ACC112 (cell line): ENCODE measurements around the gene CXCL16.

Source experiments
- H2AFZ ChIP-seq: fragments of 200-600 bp; sonication (generic); one replicate; pipeline ENCODE4 v1.6.0; 2017; ENCODE audit warnings: antibody characterized with exemption, low read length; ENCODE audit not compliant: unreplicated experiment
- H3K27ac ChIP-seq: fragments of 200-600 bp; sonication (generic); 2 replicates; pipeline ENCODE4 v1.5.1; 2014; ENCODE audit warnings: low read depth, mild to moderate bottlenecking, antibody characterized with exemption, low read length, moderate library complexity
- H3K27me3 ChIP-seq: fragments of 200-600 bp; sonication (generic); 2 replicates; pipeline ENCODE4 v1.6.1; 2014; ENCODE audit warnings: mild to moderate bottlenecking, antibody characterized with exemption, low read length, moderate library complexity, mixed read lengths; ENCODE audit not compliant: insufficient read depth
- H3K36me3 ChIP-seq: fragments of 200-600 bp; sonication (generic); 2 replicates; pipeline ENCODE4 v1.6.1; 2016; ENCODE audit warnings: mild to moderate bottlenecking, antibody characterized with exemption, low read length, moderate library complexity, mixed read lengths; ENCODE audit not compliant: insufficient read depth
- H3K4me1 ChIP-seq: fragments of 200-600 bp; sonication (generic); one replicate; pipeline ENCODE4 v1.6.1; 2016; ENCODE audit warnings: low read length, mixed read lengths; ENCODE audit not compliant: insufficient read depth, unreplicated experiment, control insufficient read depth
- H3K4me3 ChIP-seq: fragments of 200-600 bp; sonication (generic); 2 replicates; pipeline ENCODE4 v1.5.1; 2014; ENCODE audit warnings: mild to moderate bottlenecking, low read depth, low read length
- H3K79me2 ChIP-seq: fragments of 200-600 bp; sonication (generic); one replicate; pipeline ENCODE4 v1.6.0; 2016; ENCODE audit warnings: low read length; ENCODE audit not compliant: control insufficient read depth, unreplicated experiment, insufficient read depth

Gene CXCL16

GRCh38 chr17:4738136-4739121 lies 1.3 kb downstream of the CXCL16 start:
- H2AFZ ChIP-seq, result peak overlapping the region; percentile 90
- no peak overlapping the region for H3K27ac ChIP-seq
- H3K4me3 ChIP-seq, result peak overlapping the region; percentile 92

GRCh38 chr17:4735876-4736651 lies 3.7 kb downstream of the CXCL16 start:
- H3K27me3 ChIP-seq, result peaks cover 21% of the 10 kb centered on the region

More at GRCh38 chr17:4738136-4739121, 1.3 kb downstream of the CXCL16 start:
- no peaks in the 10 kb centered on the region for H3K79me2 ChIP-seq
- H3K4me1 ChIP-seq, result peaks cover 8% of the 10 kb centered on the region
- peaks cover 21% of the 10 kb centered on the region for H3K27me3 ChIP-seq
- H3K36me3 ChIP-seq, result no peaks in the 10 kb centered on the region

DNA sequence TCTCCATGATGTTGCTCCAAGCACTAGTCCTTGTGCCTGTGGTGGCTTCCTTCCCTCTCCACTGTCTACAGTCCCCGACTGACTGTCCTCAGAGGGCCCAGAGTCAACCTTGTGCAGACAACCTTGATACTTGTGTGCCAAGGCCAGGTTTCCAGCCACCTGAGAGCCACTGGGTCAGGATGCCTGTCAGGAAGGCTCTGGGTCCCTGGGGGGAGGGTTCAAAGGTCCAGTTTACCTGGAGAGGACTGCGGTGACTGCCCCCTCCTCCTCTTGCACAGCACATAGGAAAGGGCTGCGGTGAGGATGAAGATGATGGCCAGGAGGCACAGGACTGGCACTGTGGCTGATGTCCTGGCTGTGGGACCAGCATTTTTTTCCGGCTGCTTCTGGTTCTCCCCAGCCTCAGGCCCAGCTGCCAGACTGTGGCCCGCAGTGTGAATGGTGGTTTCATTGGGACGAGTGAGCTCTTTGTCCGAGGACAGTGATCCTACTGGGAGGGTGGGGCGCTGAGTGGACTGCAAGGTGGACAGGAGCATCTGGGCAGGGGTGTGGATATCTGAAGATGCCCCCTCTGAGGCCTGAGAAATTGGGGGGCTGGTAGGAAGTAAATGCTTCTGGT lies 4.8 kb downstream of the CXCL16 start:
- Histone ChIP-seq H3K4me3 (no peak overlapping the region), H3K27me3 (peaks cover 12% of the 10 kb centered on the region), H3K79me2 (no peaks in the 10 kb centered on the region), H3K27ac (no peak overlapping the region), H2AFZ (no peak overlapping the region), H3K36me3 (no peaks in the 10 kb centered on the region), H3K4me1 (peaks cover 8% of the 10 kb centered on the region)

More at GRCh38 chr17:4735876-4736651, 3.7 kb downstream of the CXCL16 start:
- peaks cover 8% of the 10 kb centered on the region for H3K4me1 ChIP-seq
- H3K79me2 ChIP-seq, result no peaks in the 10 kb centered on the region
- no peak overlapping the region for H3K4me3 ChIP-seq
- H3K36me3 ChIP-seq, result no peaks in the 10 kb centered on the region
- no peak overlapping the region for H3K27ac ChIP-seq
- no peak overlapping the region for H2AFZ ChIP-seq

DNA sequence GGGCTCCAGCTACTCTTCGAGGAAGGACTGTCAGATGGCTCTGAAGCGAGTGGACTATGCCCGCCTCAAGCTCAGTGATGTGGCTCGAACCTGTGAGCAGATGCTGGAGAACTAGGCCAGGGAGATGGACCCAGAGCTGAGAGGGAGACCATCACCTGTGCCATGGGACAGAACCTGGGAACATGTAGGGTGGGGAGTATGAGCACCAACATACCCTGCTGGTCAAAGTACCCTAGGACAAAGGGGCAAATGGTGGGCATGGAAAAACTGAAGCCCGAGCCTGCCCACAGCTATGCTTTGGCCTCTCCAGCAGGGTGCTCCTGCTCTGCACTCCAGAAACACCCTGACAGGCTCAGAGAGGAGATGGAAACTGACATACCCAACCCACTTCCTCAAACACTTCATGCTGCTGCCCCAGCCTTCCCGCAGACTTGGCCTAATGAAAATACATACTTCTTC lies 6.6 kb downstream of the CXCL16 start:
- no peak overlapping the region for H2AFZ ChIP-seq
- H3K4me1 ChIP-seq, result peaks cover 3% of the 10 kb centered on the region
- no peaks in the 10 kb centered on the region for H3K36me3 ChIP-seq
- H3K27ac ChIP-seq, result no peak overlapping the region
- no peak overlapping the region for H3K4me3 ChIP-seq
- no peaks in the 10 kb centered on the region for H3K79me2 ChIP-seq
- no peaks in the 10 kb centered on the region for H3K27me3 ChIP-seq

- H3K79me2 ChIP-seq, result no peaks in the 10 kb centered on the region
- H3K27me3 ChIP-seq, result no peaks in the 10 kb centered on the region
- peaks cover 4% of the 10 kb centered on the region for H3K4me1 ChIP-seq
- H3K4me3 ChIP-seq, result no peak overlapping the region
- no peak overlapping the region for H3K27ac ChIP-seq
- no peak overlapping the region for H2AFZ ChIP-seq
- H3K36me3 ChIP-seq, result no peaks in the 10 kb centered on the region
These were observed 11.6 kb downstream of the CXCL16 start for GRCh38 chr17:4728124-4728523.

DNA sequence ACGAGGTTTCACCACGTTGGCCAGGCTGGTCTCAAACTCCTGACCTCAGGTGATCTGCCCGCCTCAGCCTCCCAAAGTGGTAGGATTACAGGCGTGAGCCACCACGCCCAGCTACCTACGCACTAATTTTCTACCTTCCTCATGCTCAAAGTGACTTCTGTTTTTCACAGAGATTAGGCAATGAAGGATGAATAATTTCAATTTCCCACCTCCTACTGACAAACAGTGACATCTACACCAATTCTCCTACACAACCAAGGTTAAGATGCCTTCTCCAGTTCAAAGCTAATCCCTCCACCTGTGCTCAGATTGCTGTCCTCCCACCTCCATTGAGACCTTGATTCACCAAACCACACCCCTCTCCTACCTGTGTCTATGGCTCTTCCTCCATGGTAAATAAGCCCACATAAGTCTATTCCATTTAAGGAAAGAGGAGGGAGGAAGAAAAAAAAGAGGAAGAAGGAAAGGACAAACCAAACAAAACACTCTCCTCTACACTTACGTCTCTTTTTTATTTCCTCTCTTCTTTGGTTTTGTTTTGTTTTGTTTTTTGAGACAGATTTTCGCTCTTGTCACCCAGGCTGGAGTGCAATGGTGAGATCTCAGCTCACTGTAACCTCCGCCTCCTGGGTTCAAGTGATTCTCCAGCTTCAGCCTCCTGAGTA lies 13.9 kb downstream of the CXCL16 start:
- H3K4me3 ChIP-seq, result no peak overlapping the region
- no peaks in the 10 kb centered on the region for H3K27me3 ChIP-seq
- no peak overlapping the region for H3K27ac ChIP-seq
- H3K36me3 ChIP-seq, result no peaks in the 10 kb centered on the region
- no peak overlapping the region for H2AFZ ChIP-seq
- H3K4me1 ChIP-seq, result peaks cover 14% of the 10 kb centered on the region
- H3K79me2 ChIP-seq, result no peaks in the 10 kb centered on the region

GRCh38 chr17:4724650-4725049 lies 15.1 kb downstream of the CXCL16 start:
- Histone ChIP-seq H3K4me3 (no peak overlapping the region), H3K27ac (no peak overlapping the region), H3K4me1 (peaks cover 14% of the 10 kb centered on the region), H3K36me3 (no peaks in the 10 kb centered on the region), H2AFZ (no peak overlapping the region), H3K79me2 (no peaks in the 10 kb centered on the region), H3K27me3 (no peaks in the 10 kb centered on the region)

GRCh38 chr17:4722678-4723240 lies 17.0 kb downstream of the CXCL16 start:
- Histone ChIP-seq H3K36me3 (no peaks in the 10 kb centered on the region), H2AFZ (no peak overlapping the region), H3K4me3 (no peak overlapping the region), H3K79me2 (no peaks in the 10 kb centered on the region), H3K4me1 (peaks cover 11% of the 10 kb centered on the region), H3K27ac (no peak overlapping the region), H3K27me3 (no peaks in the 10 kb centered on the region)

GRCh38 chr17:4721203-4722135 lies 18.3 kb downstream of the CXCL16 start:
- Histone ChIP-seq H3K27ac (no peak overlapping the region), H2AFZ (no peak overlapping the region), H3K79me2 (no peaks in the 10 kb centered on the region), H3K4me3 (no peak overlapping the region), H3K27me3 (no peaks in the 10 kb centered on the region), H3K4me1 (peaks cover 11% of the 10 kb centered on the region), H3K36me3 (no peaks in the 10 kb centered on the region)
